Measurements from ENCODE around the gene HYDIN.

Gene HYDIN

GRCh38 chr16:70804734-70805169 is 425.8 kb downstream of the HYDIN start:
- no peak for DNase-seq (ENCODE audit: low read depth, low spot score)
- H3K4me3 ChIP-seq (ENCODE audit: low read length), result no peak overlapping the region

- H3K4me3 ChIP-seq (ENCODE audit: low read length), result no peak overlapping the region
- no peak for DNase-seq (ENCODE audit: low read depth, low spot score)
Measured at GRCh38 chr16:70804153-70804733, 426.3 kb downstream of the HYDIN start.

DNA sequence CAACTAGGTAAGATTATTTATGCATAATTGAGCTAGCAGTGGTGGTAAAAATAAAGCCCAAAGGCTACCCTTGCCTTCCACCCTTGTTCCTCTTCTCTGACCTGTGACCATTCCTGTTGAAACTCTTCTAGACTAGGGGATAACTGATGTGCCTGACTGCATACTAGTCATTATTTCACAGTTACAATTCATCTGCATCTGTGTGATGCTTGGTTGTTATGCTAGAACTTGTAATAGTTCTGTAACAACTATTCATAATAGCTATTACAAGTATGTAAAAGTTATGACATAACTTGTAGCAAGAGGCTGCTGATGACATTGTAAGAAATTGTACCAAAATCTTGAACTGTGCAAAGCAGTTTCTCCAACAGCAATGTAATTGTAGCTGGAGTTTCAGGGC is 427.2 kb downstream of the HYDIN start:
- no peak overlapping the region for H3K4me3 ChIP-seq (ENCODE audit: low read length)

DNA sequence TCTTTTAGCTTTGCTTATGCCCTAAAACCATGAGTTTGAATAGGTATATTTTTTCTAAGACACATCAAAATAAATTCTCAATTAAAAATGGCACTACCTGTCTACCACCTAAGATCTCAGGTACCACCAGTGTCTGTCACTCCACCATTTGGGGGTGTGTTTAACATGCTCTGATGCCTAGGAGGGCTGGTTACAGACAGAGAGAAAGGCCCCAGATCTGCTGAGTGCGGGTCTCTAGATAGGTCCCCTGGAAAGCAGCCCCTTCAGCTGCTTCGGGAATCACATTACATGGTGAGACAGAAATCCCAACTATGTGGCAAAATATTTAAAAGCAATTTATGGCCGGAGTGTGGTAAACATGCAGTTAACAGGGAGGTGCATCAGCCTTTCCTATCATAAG is 428.9 kb downstream of the HYDIN start:
- H3K4me3 ChIP-seq (ENCODE audit: low read length), result no peak overlapping the region
- DNase-seq (ENCODE audit: low read depth, low spot score), result no peak

More for the DNA sequence above, 427.2 kb downstream of the HYDIN start:
- DNase-seq (ENCODE audit: low read depth, low spot score), result no peak

DNA sequence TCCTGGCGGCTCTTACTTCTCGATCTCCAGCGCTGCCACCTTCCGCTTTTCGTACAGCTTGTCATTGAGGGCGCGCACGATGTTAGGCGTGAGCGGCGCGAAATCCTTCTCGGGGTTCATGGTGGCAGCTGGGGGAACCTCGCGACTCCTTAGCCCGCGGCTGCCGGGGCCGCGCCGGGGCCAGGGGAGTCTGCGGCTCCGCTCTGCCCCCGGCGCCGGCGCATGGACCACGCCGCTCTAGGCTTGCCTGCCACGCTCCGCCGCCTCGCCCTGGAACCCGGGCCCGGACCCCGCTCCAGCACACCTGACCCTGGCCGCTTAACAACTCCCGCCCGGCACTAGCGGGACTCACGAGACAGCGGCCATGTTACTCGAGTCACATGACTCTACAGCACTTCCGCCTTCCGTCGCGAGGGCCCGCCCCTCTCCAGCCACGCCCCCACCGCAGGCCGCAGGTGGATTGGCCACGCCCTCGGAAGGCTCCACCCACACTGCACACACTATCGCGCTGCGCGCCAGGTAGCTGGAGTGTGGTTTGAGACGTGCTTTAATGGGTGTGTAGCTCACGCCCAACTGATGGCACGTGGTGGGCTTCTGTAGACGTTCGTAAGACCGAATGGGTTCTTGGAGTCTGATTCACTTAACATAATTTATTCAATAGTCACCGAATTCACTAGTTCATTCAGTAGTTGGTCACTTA is 429.6 kb downstream of the HYDIN start, which contains the start of gene VAC14:
Gene VAC14 (minus strand): TSS at position 378 of the 700 bp plus-strand sequence. CDS start 258 bp downstream, at position 120.
- peak; percentile 89 for DNase-seq (ENCODE audit: low read depth, low spot score)
- H3K4me3 ChIP-seq (ENCODE audit: low read length), result peak within 1 kb of the TSS; percentile 93

- no peak for DNase-seq (ENCODE audit: low read depth, low spot score)
Measured at GRCh38 chr16:70800311-70800710, 430.2 kb downstream of the HYDIN start.

DNA sequence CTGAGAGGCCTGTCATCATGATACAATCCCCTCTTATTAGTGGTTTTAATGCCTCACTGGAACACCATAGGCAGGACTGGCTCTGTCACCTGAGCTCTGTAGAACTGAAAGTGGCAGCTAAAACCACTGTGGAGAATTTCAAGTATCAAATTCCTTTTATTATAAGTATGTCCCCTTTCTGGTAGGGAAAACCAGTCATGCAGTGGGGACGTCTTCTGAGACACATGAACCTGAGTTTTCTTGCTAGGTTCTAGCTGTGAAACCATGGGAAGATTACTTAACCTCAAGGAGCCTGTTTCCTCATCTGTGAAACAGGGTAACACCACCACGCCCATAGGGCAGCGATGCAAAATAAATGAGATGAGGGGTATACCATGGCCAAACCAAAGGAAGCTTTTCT is 434.2 kb downstream of the HYDIN start:
- H3K4me3 ChIP-seq (ENCODE audit: low read length), result no peak overlapping the region
- DNase-seq (ENCODE audit: low read depth, low spot score), result no peak

More at GRCh38 chr16:70800311-70800710, 430.2 kb downstream of the HYDIN start:
- H3K4me3 ChIP-seq (ENCODE audit: low read length), result peak overlapping the region; percentile 93

DNA sequence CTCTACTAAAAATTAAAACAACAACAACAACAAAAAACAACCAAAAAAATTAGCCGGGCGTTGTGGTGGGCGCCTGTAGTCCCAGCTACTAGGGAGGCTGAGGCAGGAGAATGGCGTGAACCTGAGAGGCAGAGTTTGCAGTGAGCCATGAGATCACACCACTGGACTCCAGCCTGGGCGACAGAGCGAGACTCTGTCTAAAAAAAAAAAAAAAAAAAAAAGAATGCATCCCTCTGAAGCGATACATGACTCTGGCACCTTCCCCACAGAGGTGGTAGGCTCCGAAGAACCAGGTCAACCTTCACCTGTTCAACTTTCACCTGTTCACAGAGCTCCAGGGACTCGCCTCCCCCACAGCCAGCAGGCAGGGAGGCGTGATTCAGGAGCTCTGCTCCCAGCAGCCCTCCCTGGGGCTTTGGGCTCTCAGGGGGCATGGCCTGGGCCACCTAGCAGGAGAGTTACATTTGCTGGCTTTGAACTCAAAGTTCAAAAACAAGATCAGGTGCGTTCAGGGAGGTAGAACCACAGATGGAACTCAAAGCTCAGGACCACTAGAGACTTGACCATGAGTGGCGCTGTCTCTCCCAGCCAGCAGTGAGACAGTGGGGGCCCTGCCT is 435.1 kb downstream of the HYDIN start:
- H3K4me3 ChIP-seq (ENCODE audit: low read length), result no peak overlapping the region
- no peak for DNase-seq (ENCODE audit: low read depth, low spot score)

DNA sequence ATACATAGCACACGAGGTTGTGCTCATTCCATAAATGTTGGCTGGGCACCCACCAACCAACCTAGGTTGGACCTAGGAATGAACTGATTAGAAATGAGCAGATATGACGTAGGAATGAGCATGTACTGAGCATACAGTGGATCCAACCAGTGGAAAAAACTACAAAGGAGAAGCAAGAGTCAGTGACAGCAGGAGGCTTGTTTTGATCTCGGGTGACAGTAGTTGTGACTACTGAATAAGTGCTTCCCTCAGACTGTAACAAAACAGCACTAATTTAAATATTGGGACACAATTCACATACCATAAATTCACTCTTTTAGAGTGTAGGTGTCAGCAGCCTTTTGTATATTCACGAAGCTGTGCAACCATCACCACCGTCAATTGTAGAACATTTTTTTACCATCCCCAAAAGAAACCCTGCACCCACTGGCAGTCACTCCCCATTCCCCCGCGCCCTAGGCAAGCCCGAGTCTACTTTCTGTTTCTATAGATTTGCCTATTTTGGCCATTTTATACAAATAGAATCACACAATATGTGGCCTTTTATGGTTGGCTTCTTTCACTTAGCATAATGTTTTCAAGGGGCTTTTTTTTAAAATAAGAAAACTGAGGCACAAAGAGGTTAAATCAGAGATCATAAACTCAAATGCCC is 436.5 kb downstream of the HYDIN start:
- H3K4me3 ChIP-seq (ENCODE audit: low read length), result no peak overlapping the region
- no peak for DNase-seq (ENCODE audit: low read depth, low spot score)

DNA sequence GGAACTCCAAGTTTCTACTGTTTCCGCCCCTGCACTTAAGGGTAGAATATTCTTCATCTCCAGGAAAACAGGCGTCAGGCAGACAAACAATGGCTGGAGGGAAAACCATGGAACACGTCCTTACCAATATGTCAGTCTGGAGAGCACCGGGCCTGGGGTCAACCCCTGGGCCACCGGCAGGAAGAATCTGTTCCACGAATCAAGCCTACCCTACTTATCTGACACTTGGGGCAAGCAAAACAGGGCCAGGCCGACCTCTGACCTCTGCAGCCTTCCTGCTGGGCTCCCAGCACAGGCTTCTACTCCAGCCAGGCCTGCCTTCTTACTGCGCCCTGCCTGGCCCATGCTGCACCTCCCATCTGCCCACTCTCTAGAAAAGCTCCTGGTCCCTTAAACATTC is 439.7 kb downstream of the HYDIN start:
- H3K4me3 ChIP-seq (ENCODE audit: low read length), result no peak overlapping the region
- no peak for DNase-seq (ENCODE audit: low read depth, low spot score)

DNA sequence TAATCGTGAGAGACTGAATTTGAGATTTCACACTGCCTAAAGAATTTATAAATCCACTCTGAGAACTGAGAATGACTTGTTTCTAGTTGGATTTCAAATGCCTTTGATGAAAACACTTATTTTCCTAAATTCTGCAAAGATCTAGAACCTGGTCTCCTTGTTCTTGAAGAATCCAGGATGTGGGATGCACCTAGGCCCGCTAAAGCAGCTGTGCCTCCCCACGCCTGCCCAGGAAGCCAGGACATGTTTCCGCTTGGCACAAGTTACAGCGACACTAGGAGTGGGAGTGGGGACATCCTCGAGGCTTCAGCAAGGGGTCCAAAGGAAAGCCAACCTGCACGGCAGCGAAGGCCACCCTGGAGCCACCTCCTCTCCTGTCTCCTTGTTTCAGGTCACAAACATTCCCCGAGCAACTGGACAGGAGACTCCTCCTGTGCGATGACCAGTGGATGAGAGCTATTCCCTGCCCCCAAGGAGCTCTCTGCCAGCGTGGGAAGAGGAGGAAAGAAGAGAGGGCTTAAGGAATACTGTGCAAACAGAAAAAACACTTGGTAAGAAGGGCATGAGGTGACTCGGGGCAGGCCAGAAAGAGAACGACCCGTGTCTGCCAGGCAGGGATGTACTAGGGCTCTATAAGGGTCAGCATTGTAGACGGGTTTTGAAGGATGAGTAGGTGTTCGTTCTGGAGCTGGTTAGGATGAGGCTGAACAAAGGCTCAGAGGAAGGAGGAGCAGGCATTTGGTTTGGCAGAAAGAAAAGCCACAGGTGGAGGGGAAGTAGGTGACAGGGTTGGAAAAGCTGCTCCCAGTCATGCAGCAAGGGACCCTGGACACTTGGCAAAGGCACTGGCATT is 440.7 kb downstream of the HYDIN start:
- no peak for DNase-seq (ENCODE audit: low read depth, low spot score)
- no peak overlapping the region for H3K4me3 ChIP-seq (ENCODE audit: low read length)

DNA sequence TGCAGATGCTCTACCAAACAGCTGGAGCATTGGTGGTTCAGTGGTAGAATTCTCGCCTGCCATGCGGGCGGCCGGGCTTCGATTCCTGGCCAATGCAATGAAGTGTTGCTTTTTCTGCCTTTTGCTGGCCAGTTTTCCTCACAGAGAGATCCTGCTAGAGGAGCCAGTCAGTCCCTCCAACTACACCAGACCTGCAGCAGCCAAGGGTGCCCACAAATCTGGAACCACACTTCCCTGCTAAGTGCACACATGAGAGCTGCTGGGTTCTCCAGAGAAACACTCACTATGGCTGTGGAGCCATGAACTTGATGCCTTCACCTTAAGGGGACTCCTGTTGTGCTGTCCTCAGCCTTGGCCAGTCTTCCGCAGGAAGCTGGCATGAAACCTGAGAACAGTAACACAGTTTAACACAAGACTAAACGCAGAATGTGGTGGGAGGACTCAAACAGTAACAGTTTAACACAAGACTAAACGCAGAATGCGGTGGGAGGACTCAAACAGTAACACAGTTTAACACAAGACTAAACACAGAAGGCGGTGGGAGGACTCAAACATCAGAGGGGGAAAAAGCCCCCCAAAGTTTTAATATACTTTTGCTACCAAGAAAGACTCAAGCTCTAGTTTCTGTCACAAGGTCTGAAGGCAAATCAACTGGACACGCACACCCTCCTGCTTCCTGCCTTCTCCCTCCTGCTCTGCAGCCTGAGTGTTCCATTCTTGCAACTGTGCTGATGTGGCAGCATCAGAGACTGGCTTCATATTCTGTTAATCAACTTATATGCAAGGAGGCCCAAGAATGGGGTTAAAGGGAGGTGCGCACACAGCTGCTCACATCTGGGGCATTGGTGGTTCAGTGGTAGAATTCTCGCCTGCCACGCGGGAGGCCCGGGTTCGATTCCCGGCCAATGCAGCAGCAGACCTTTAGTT is 441.6 kb downstream of the HYDIN start:
- DNase-seq (ENCODE audit: low read depth, low spot score), result no peak
- H3K4me3 ChIP-seq (ENCODE audit: low read length), result no peak overlapping the region

DNA sequence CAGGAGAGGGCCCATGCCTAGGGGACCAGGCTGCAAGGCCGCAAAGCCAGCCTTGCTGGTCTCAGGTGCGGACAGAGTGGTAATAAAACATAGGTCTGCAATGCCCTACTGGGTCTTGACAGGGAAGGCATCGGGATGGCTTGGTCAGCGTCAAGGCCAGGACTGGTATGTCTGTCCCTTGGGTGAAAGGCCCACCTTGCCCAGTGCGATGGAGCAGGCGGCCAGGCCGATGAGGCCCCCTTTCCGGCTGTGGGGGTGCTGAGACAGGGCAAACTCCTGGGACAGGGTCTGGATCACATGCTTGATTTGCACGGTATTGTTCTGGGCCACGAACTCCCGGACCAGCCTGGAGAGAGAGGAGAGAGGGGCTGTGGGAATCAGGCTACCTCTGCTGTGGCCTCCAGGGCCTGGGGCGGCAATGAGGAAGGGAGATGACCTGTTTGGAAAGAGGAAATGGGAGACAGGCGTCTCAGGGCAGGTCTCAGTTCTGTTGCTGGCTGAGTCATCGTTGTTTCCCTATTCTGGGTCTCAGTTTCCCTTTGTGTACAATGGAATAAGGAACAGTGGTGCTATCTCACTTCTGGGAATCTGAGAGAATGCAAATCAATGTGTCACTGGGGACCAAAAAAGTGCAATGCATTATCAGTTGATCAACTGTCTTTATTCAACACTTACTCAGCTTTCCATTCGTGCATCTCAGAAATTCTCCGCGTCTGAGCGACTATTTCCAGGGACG is 444.3 kb downstream of the HYDIN start:
- DNase-seq (ENCODE audit: low read depth, low spot score), result no peak
- no peak overlapping the region for H3K4me3 ChIP-seq (ENCODE audit: low read length)

DNA sequence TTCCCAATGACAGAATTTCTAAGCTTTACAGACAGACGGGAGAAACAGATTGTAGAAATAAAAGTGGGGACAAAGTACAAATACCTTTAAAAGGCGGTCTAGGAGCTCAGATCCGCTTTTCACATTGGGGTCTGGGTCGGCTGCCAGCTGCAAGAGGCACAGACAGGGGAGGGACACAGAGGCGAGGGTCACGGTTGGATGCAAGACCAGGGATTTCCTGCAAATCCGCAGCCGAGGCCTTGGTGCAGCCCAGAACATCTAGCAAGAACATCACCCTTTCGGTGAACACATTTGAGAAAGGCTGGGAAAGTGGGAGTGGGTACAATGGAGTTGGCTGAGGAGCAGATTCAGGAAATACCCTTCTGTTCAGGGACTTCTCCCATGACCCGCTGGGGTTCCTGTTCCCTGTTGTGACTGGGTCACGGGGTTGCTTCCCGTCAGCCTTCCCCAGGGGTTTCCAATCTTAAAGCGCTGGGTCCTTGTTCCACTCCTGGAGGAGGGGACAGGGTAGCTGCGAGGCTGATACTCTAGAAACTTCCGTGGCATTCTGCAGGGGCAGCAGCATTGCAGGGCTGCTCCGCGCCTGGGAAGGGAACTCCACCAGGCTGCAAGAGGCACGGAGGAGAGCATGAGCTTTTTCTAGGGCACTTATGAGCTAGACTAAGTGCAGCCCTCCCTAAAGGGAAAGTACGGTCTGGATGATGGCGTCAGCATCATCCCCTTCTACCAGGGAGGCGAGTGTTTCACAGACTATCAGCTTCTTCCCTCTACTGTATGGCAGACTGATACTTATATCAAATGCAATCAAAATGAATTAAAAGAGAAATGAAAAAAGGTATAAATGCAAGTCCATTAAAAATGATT is 445.6 kb downstream of the HYDIN start:
- no peak overlapping the region for H3K4me3 ChIP-seq (ENCODE audit: low read length)
- no peak for DNase-seq (ENCODE audit: low read depth, low spot score)

DNA sequence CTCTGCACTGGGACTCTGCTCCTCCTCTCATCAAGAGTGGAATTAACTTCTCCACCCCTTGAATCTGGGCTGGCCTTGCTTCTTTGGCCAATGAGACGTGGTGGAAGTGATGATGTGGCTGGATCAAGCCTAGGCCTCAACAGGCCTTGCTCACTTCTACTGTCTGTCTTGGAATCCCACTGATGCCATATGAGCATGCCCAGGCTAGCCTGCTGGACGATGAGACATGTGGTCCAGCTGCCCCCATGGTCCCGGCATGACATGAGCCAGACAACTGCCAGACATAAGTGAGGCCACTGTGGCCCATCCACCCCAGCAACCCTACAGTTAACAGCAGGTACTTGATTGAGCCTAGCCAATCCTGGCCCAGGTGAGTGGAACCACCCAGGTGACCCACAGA is 448.3 kb downstream of the HYDIN start:
- no peak overlapping the region for H3K4me3 ChIP-seq (ENCODE audit: low read length)
- no peak for DNase-seq (ENCODE audit: low read depth, low spot score)

DNA sequence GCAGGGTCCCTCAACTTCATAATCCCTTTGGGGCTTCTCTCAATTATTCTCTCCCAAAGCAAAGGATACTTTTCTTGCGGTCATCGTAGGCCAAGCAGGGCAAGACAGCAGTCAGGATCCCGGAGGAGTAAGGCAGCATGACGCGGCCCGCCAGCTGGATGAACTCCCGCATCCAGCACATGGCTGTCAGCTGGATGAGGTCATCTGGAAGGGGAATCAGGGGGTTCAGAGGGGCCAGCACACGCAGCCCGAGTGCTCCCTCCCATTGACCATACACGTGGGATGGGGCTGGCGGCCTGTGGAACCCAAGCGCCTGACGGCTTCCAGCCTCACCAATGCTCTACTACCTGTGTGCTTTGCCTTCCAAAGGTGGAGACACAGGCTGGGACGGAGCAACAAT is 448.7 kb downstream of the HYDIN start:
- no peak for DNase-seq (ENCODE audit: low read depth, low spot score)
- H3K4me3 ChIP-seq (ENCODE audit: low read length), result no peak overlapping the region

DNA sequence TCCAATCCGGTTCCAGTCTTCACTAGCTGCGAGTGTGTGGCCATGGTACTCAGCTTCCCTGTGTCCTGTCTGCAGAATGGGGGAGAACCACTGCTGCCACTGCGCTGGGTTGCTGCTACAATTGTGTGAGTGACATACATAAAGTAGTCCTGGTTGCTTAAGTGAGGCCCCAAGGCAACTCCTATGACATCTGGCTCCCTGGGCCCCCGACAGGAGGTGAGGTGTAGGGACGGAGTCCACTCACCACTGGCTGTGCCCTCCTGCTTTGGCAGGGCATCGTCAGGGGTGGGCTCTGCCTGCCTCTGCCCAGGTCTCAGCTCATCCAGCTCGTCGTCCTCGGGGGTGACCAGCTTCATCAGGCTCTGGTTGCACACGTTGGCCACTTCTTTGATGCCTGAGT is 450.0 kb downstream of the HYDIN start:
- no peak for DNase-seq (ENCODE audit: low read depth, low spot score)
- no peak overlapping the region for H3K4me3 ChIP-seq (ENCODE audit: low read length)

Data from Jurkat, Clone E6-1 (cell line).